GM21529 (cell line): Measurements from ENCODE around the gene CCDC134.

ENCODE experiments used
- ATAC-seq: cut with Tn5 transposase; IDR thresholded peaks from one replicate; pipeline ENCODE4 v1.9.1; 2021; ENCODE audit not compliant: unreplicated experiment

The CCDC134 gene

DNA sequence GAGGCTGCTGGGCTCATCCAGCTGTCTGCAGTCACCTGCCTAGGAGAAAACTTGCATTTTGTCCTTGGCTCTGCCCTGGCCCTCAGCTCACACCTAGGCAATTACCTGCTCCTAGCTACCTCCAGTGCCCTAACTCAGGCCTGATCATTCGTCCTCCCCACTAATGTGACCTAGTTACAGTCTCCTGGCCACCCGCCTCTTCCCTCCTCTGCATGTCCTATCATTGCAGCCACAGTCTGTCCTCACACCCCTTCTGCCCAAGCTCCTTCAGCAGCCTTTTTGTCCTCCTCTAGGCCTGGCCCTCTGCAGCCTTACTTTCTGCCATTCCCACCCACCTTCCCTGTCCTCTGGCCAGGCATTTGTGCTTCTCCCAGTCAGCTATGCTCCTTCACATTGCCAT is 17.7 kb upstream of the CCDC134 start:
- no peak for ATAC-seq

DNA sequence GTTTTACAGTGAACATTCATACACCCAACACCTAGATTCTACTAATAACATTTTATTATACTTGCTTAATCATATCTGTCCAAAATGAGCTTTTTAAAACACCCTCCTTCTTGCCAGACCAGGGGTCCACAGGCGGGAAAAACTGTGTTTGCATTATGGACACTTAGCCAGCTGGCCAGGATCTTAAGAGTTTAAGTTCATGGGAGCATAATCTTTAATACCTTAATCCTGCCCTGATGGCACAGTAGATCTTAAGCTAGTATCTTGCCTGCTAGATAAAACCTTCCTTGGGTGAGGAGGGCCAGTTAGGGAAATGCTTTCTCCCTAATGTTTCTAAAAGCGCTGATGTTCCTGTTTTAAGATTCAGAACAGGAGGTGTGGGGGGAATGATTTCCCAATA is 13.1 kb upstream of the CCDC134 start:
- no peak for ATAC-seq

GRCh38 chr22:41793871-41794270 is 6.6 kb upstream of the CCDC134 start:
- ATAC-seq: no peak

GRCh38 chr22:41798736-41799135 is 1.7 kb upstream of the CCDC134 start:
- no peak for ATAC-seq

DNA sequence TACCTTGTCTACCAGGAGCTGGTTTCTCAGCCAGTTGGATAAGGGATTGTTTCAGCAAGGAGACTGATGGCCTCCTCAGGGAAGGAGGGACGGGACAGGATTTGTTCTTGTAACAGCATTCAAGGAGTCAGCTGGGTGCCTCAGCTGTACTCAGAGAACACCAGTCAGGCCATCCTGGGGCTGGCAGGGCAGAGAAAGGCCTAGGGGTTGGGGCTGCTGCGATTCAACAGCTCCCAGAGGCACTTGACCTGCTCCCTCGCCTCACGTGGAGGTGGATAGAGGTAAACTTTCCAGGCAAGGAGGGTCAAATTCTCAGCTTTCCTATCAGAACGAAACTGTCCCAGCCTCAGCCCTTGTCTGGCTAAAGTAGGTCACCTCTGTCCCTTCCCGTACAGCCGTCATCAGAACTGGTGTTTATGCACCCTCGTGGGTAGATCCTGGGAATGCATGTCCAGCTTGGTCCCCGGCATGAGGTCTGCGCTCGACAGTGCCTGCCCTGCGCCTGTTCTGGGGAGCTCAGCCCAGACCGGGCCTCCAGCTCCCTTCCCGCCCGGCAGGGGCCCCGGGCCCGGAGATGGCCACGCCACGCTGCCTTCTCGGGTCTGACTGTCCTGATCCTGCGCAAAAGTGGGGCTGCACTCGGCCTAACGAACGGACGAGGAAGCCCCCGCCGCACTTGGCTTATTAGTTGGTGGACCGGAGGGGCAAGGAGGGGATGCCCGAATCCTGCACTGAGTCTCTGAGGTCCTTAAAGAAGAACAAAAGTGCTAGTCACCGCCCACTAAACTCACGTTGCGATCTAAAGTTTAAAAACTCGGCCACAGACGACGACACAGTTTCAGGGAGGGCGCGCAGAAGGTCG is 762 bp upstream of the CCDC134 start:
- peak; percentile 27 for ATAC-seq

DNA sequence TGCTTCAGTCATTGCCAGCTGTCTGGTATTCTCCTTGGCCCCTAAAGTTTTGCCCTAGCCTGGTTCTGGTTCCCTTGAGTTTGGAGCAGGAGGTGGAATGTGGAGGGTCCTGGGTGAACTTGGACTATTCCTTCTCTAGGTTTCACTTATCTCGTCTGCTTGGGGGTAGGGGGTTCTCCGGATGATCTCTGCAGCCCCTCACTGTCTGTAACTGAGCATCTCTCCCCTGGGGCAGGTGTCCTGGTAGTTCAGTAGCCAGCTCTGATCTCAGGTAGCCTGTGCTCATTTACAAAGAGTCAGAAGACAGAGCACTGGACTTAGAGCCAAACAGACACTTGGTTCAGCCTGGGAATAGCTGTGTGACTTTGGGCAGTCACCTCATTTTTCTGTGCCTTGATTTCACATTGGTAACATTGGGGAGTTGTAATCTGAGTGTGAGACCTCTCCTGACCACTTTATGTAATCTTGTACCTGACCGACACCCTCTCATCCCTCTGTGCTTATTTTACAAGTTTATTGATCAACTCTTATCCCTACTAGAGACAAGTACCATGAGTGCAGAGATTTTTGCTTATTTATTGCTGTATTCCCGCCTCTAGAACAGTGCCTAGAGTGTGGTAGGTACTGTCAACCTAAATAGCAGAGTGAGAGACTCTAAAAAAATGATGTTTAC is 804 bp downstream of the CCDC134 start:
- ATAC-seq: no peak

- ATAC-seq: no peak
These were observed 1.4 kb downstream of the CCDC134 start for GRCh38 chr22:41801886-41802285.

DNA sequence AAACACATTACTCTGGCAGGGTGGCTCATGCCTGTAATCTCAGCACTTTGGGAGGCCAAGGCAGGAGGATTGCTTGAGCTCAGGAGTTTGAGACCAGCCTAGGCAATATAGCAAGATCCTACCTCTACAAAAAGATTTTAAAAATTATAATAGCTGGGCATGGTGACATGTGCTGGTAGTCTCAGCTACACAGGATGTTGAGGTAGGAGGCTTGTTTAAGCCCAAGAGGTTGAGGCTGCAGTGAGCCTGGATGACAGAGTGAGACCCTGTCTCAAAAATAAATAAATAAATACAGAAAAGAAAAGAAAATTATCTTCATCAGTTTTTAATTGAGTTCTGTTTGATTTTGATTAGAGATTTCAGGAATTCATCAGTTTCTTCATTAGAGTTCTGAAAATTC is 5.2 kb downstream of the CCDC134 start:
- no peak for ATAC-seq

- ATAC-seq: no peak
These were observed 7.9 kb downstream of the CCDC134 start for GRCh38 chr22:41808400-41808799.

GRCh38 chr22:41810022-41810421 is 9.5 kb downstream of the CCDC134 start:
- ATAC-seq: no peak

GRCh38 chr22:41812805-41813545 is 12.5 kb downstream of the CCDC134 start:
- ATAC-seq: no peak

- no peak for ATAC-seq
These were observed 13.4 kb downstream of the CCDC134 start for GRCh38 chr22:41813726-41814410.

GRCh38 chr22:41815716-41816115 is 15.2 kb downstream of the CCDC134 start:
- no peak for ATAC-seq

GRCh38 chr22:41816241-41816640 is 15.8 kb downstream of the CCDC134 start:
- ATAC-seq: no peak

GRCh38 chr22:41816871-41817270 is 16.4 kb downstream of the CCDC134 start:
- ATAC-seq: no peak

DNA sequence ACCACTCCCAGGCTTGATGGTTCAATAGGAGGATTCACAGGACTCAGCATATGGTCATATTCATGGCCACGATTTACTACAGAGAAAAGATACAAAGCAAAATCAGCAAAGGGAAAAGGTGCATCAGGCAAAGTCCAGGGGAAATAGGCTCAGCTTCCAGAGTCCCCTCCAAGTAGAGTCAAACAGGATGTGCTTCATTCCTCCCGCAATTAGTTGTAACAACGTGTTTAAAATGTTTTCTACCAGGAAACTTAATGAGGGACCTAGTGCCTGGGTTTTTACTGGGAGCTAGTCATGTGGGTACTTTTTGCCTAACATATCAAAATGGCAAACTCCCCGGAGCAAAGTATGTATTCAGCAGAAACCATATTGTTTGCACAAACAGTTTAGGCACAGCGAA is 17.5 kb downstream of the CCDC134 start:
- no peak for ATAC-seq

- ATAC-seq: no peak
These were observed 18.1 kb downstream of the CCDC134 start for GRCh38 chr22:41818596-41818995.

DNA sequence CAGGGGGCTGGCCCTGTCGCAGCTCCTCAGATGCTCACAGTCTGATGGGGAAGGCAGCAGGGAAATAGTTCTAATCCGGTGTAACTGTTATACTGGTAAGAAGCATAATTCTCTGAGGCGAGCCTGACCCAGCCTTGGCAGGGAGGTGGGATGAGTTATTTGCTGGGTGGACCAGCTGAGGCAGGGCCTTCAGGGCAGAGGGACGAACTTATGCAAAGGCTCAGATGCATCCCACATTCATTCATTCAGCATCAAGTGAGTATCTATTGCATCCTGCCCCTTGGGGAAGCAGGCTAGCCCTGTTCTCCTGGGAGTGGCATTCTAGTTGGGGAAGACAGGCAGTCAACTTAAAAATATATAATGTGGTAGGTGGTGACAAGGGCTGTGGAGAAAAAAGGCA is 18.8 kb downstream of the CCDC134 start:
- ATAC-seq: no peak

- ATAC-seq: no peak
These were observed 20.0 kb downstream of the CCDC134 start for GRCh38 chr22:41820447-41820846.

- no peak for ATAC-seq
These were observed 21.2 kb downstream of the CCDC134 start for GRCh38 chr22:41821471-41822316.
